Astrocyte (in vitro differentiated cells and primary cell): ENCODE data around the gene TSC22D1. TPM values are rescaled to one million over a fixed set of nuclear protein-coding genes. Genes with fewer than 3 reads are reported as not detected.
A peak's percentile ranks its signal among the peaks of the same experiment; 100 is the strongest.

ENCODE experiments used
- DNase-seq: peaks from one replicate; pipeline ENCODE4 v3.0.0-alpha.2; 2010; ENCODE audit warnings: low read depth
- FAIRE-seq: peaks from 2 replicates; lab custom pipeline; 2011; peaks lifted over from hg19 to GRCh38; lab: Jason Lieb, UNC
- H2AFZ ChIP-seq: 2 replicates; pipeline ENCODE4 v1.6.0; 2012; ENCODE audit warnings: low read depth, low read length, inconsistent platforms
- H3K27ac ChIP-seq: 2 replicates; pipeline ENCODE4 v1.5.1; 2011; ENCODE audit warnings: low read depth, low read length, inconsistent platforms
- H3K27me3 ChIP-seq: 2 replicates; pipeline ENCODE4 v1.6.0; 2011; ENCODE audit warnings: low read length, inconsistent platforms; ENCODE audit not compliant: insufficient read depth
- H3K36me3 ChIP-seq: 2 replicates; pipeline ENCODE4 v1.5.1; 2011; ENCODE audit warnings: low read length, inconsistent platforms; ENCODE audit not compliant: insufficient read depth
- H3K4me1 ChIP-seq: 2 replicates; pipeline ENCODE4 v1.5.1; 2011; ENCODE audit warnings: low read length, inconsistent platforms; ENCODE audit not compliant: insufficient read depth
- H3K4me2 ChIP-seq: 2 replicates; pipeline ENCODE4 v1.6.0; 2012; ENCODE audit warnings: low read length, inconsistent platforms
- H3K4me3 ChIP-seq: 2 replicates; pipeline ENCODE4 v1.5.1; 2011; ENCODE audit warnings: low read depth, mild to moderate bottlenecking, low read length, inconsistent platforms; ENCODE audit not compliant: insufficient read depth
- H3K79me2 ChIP-seq: 2 replicates; pipeline ENCODE4 v1.6.0; 2012; ENCODE audit warnings: mild to moderate bottlenecking, low read length, inconsistent platforms; ENCODE audit not compliant: insufficient read depth
- H3K9ac ChIP-seq: 2 replicates; pipeline ENCODE4 v1.6.0; 2012; ENCODE audit warnings: mild to moderate bottlenecking, low read length, inconsistent platforms
- H3K9me3 ChIP-seq: 2 replicates; pipeline ENCODE4 v1.5.1; 2012; ENCODE audit warnings: low read depth, mild to moderate bottlenecking, low read length, inconsistent platforms; ENCODE audit not compliant: insufficient read depth
- H4K20me1 ChIP-seq: 2 replicates; pipeline ENCODE4 v1.6.0; 2012; ENCODE audit warnings: low read length, inconsistent platforms; ENCODE audit not compliant: insufficient read depth
- H3K27ac Mint-ChIP-seq: one replicate; pipeline ENCODE4 v1.8.0; 2021; ENCODE audit warnings: mild to moderate bottlenecking, mixed read lengths; ENCODE audit not compliant: unreplicated experiment
- H3K27me3 Mint-ChIP-seq: one replicate; pipeline ENCODE4 v1.8.0; 2021; ENCODE audit warnings: low read depth, mixed read lengths; ENCODE audit not compliant: unreplicated experiment
- H3K36me3 Mint-ChIP-seq: one replicate; pipeline ENCODE4 v1.8.0; 2021; ENCODE audit warnings: low read depth, mixed read lengths; ENCODE audit not compliant: unreplicated experiment
- H3K4me1 Mint-ChIP-seq: one replicate; pipeline ENCODE4 v1.8.0; 2021; ENCODE audit warnings: low read depth, mixed read lengths; ENCODE audit not compliant: unreplicated experiment
- H3K4me3 Mint-ChIP-seq: one replicate; pipeline ENCODE4 v1.8.0; 2021; ENCODE audit warnings: mild to moderate bottlenecking, moderate library complexity, mixed read lengths; ENCODE audit not compliant: unreplicated experiment
- H3K9me3 Mint-ChIP-seq: one replicate; pipeline ENCODE4 v1.8.0; 2021; ENCODE audit warnings: mild to moderate bottlenecking, mixed read lengths; ENCODE audit not compliant: unreplicated experiment
- CTCF ChIP-seq: IDR thresholded peaks from 2 replicates; pipeline ENCODE4 v1.5.1; 2011; ENCODE audit warnings: low read depth, mild to moderate bottlenecking, inconsistent platforms, low read length, moderate library complexity; ENCODE audit not compliant: insufficient read depth
- EZH2 ChIP-seq: IDR thresholded peaks from 2 replicates; pipeline ENCODE4 v1.6.1; 2012; ENCODE audit warnings: mild to moderate bottlenecking, low read length, inconsistent platforms; ENCODE audit not compliant: insufficient read depth
- total RNA-seq: library from RNA; stranded (reverse); gene quantifications from 2 replicates; pipeline ENCODE4 v1.2.1, GENCODE V29; 2021

The TSC22D1 gene
- total RNA-seq, 1 donor from 2014 or later: 96.2 TPM

- H3K36me3 Mint-ChIP-seq: no peaks in the 10 kb centered on the region
- H3K4me3 Mint-ChIP-seq: peak overlapping the region; percentile 34
- Histone ChIP-seq H2AFZ (no peak overlapping the region), H3K27me3 (no peaks in the 10 kb centered on the region), H3K9ac (no peak overlapping the region), H3K27ac (no peak overlapping the region), H3K4me2 (peak overlapping the region; percentile 12), H3K9me3 (no peaks in the 10 kb centered on the region), H3K4me1 (peaks cover 6% of the 10 kb centered on the region), H3K79me2 (no peaks in the 10 kb centered on the region), H3K36me3 (no peaks in the 10 kb centered on the region), H3K4me3 (no peak overlapping the region), H4K20me1 (no peaks in the 10 kb centered on the region)
- FAIRE-seq (no peak), DNase-seq (no peak)
- H3K4me1 Mint-ChIP-seq: peaks cover 16% of the 10 kb centered on the region
- peaks cover 14% of the 10 kb centered on the region for H3K27me3 Mint-ChIP-seq
- TF ChIP-seq CTCF: no peak
- TF ChIP-seq EZH2: no peak
- peak overlapping the region; percentile 85 for H3K27ac Mint-ChIP-seq
- H3K9me3 Mint-ChIP-seq: no peaks in the 10 kb centered on the region
Observed at GRCh38 chr13:44404261-44405132, 171.6 kb downstream of the TSC22D1 start.

GRCh38 chr13:44403461-44404056 is 172.6 kb downstream of the TSC22D1 start:
- H3K4me3 ChIP-seq: no peak overlapping the region
- H3K9ac ChIP-seq: no peak overlapping the region
- no peak overlapping the region for H2AFZ ChIP-seq
- DNase-seq (no peak), FAIRE-seq (no peak)
- Mint-ChIP-seq H3K27ac (no peak overlapping the region), H3K9me3 (no peaks in the 10 kb centered on the region), H3K4me1 (peaks cover 16% of the 10 kb centered on the region), H3K27me3 (peaks cover 7% of the 10 kb centered on the region), H3K36me3 (no peaks in the 10 kb centered on the region), H3K4me3 (no peak overlapping the region)
- H4K20me1 ChIP-seq: no peaks in the 10 kb centered on the region
- no peaks in the 10 kb centered on the region for H3K79me2 ChIP-seq
- peaks cover 6% of the 10 kb centered on the region for H3K4me1 ChIP-seq
- H3K36me3 ChIP-seq: no peaks in the 10 kb centered on the region
- no peaks in the 10 kb centered on the region for H3K27me3 ChIP-seq
- H3K9me3 ChIP-seq: no peaks in the 10 kb centered on the region
- no peak overlapping the region for H3K27ac ChIP-seq
- TF ChIP-seq CTCF (no peak), EZH2 (no peak)
- peak overlapping the region; percentile 12 for H3K4me2 ChIP-seq
